Measurements from ENCODE around the gene NLRP1. TPM values are rescaled to one million over a fixed set of nuclear protein-coding genes. Genes with fewer than 3 reads are reported as not detected.

Gene NLRP1
- total RNA-seq, 1 experiment from 2014 or later: 33.5 TPM

DNA sequence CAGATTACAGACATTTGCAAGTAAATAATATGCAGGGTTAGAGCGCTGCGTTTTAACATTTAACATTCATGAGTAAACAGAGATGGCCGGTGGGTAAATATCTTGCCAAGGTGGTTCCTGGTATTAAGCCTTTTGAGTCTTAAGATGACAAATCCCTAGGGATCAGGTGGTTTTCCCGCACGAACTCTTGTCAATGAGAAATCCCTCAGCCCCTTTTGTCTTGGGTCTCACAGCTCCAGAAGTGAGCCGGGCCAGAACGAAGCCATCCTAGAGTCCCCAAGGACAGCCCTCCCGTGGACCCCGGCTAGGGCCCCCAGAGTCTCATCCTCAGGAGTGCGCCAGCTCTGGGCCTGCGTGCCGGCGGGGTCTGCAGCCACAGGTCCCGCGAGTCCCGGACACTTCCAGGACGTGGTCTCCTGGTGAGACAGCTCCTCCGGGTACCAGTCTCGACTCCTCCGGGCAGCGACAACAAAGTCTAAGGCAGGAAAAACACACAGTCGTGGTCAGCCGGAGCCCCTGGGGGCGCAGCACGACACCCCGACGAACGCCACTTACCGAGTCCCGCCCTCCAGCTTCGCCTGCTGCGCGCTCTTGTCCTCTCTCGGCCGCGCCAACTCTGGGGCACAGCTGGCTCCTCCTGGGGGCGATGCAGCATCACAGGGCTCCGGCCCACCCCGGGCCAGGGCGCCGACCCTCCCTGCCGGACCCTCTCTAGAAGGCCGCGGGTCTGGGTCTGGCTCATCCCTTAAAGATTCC lies 84.7 kb downstream of the NLRP1 start:
- peaks cover 11% of the 10 kb centered on the region for H3K27me3 Mint-ChIP-seq (ENCODE audit: insufficient read depth, unreplicated experiment)
- H3K4me1 Mint-ChIP-seq (ENCODE audit: insufficient read depth, unreplicated experiment): peaks cover 5% of the 10 kb centered on the region
- ChIA-PET POLR2A (interaction anchor here (1.1 to 2.0 kb wide), 3 partner anchors 12 to 33 kb away, joined by 4 read pairs; partner anchors contain the start of genes DERL2 and MIS12), CTCF (interaction anchor here (0.6 to 0.8 kb wide), 2 partner anchors 88 to 95 kb away, joined by 3 read pairs; no protein-coding TSS in a partner anchor)
- BruUV-seq (replicated peaks): no TSS peak
- no peak for DNase-seq (ENCODE audit: unreplicated experiment)
- no peaks in the 10 kb centered on the region for H3K36me3 Mint-ChIP-seq (ENCODE audit: insufficient read depth, unreplicated experiment)
- peak overlapping the region; percentile 67 for H3K4me3 Mint-ChIP-seq (ENCODE audit: unreplicated experiment)
- intact Hi-C loops (cut with micrococcal nuclease): no loop called here
- H3K9me3 Mint-ChIP-seq (ENCODE audit: unreplicated experiment): no peaks in the 10 kb centered on the region
- TF ChIP-seq, protein P1, sequence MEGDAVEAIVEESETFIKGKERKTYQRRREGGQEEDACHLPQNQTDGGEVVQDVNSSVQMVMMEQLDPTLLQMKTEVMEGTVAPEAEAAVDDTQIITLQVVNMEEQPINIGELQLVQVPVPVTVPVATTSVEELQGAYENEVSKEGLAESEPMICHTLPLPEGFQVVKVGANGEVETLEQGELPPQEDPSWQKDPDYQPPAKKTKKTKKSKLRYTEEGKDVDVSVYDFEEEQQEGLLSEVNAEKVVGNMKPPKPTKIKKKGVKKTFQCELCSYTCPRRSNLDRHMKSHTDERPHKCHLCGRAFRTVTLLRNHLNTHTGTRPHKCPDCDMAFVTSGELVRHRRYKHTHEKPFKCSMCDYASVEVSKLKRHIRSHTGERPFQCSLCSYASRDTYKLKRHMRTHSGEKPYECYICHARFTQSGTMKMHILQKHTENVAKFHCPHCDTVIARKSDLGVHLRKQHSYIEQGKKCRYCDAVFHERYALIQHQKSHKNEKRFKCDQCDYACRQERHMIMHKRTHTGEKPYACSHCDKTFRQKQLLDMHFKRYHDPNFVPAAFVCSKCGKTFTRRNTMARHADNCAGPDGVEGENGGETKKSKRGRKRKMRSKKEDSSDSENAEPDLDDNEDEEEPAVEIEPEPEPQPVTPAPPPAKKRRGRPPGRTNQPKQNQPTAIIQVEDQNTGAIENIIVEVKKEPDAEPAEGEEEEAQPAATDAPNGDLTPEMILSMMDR (IDR thresholded peaks at IDR 0.05; ENCODE audit: unreplicated experiment): no peak
- no peak overlapping the region for H3K27ac Mint-ChIP-seq (ENCODE audit: low read depth, unreplicated experiment)

GRCh38 chr17:5492970-5493369 lies 91.3 kb downstream of the NLRP1 start:
- no peak overlapping the region for H3K27ac Mint-ChIP-seq (ENCODE audit: low read depth, unreplicated experiment)
- ChIA-PET POLR2A (no interaction called here), CTCF (interaction anchor here (0.6 to 0.7 kb wide), 2 partner anchors 726 to 1084 kb away, joined by 3 to 4 read pairs; no protein-coding TSS in a partner anchor)
- no TSS peak for BruUV-seq (replicated peaks)
- no peaks in the 10 kb centered on the region for H3K9me3 Mint-ChIP-seq (ENCODE audit: unreplicated experiment)
- intact Hi-C loops (cut with micrococcal nuclease): no loop called here
- H3K4me1 Mint-ChIP-seq (ENCODE audit: insufficient read depth, unreplicated experiment): peaks cover 6% of the 10 kb centered on the region
- no peak overlapping the region for H3K4me3 Mint-ChIP-seq (ENCODE audit: unreplicated experiment)
- peaks cover 22% of the 10 kb centered on the region for H3K36me3 Mint-ChIP-seq (ENCODE audit: insufficient read depth, unreplicated experiment)
- H3K27me3 Mint-ChIP-seq (ENCODE audit: insufficient read depth, unreplicated experiment): no peaks in the 10 kb centered on the region
- DNase-seq (ENCODE audit: unreplicated experiment): no peak
- TF ChIP-seq, protein P1 (IDR thresholded peaks at IDR 0.05; ENCODE audit: unreplicated experiment): no peak

DNA sequence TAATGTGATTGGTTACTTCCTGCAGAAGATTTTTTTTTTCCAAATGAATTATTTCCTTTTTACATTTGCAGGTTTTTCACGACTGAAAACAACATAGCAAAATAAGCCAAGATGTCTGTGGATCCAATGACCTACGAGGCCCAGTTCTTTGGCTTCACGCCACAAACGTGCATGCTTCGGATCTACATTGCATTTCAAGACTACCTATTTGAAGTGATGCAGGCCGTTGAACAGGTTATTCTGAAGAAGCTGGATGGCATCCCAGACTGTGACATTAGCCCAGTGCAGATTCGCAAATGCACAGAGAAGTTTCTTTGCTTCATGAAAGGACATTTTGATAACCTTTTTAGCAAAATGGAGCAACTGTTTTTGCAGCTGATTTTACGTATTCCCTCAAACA lies 95.6 kb downstream of the NLRP1 start:
- peaks cover 14% of the 10 kb centered on the region for H3K4me1 Mint-ChIP-seq (ENCODE audit: insufficient read depth, unreplicated experiment)
- no TSS peak for BruUV-seq (replicated peaks)
- intact Hi-C loops (cut with micrococcal nuclease): no loop called here
- no peak for DNase-seq (ENCODE audit: unreplicated experiment)
- ChIA-PET POLR2A (interaction anchor here (0.7 to 5.7 kb wide), 3 partner anchors 11 to 20 kb away, joined by 3 to 108 read pairs (median 4); partner anchors contain the start of gene DHX33), CTCF (no interaction called here)
- TF ChIP-seq, protein P1 (IDR thresholded peaks at IDR 0.05; ENCODE audit: unreplicated experiment): no peak
- no peak overlapping the region for H3K27ac Mint-ChIP-seq (ENCODE audit: low read depth, unreplicated experiment)
- no peaks in the 10 kb centered on the region for H3K27me3 Mint-ChIP-seq (ENCODE audit: insufficient read depth, unreplicated experiment)
- no peaks in the 10 kb centered on the region for H3K9me3 Mint-ChIP-seq (ENCODE audit: unreplicated experiment)
- H3K4me3 Mint-ChIP-seq (ENCODE audit: unreplicated experiment): no peak overlapping the region
- peaks cover 36% of the 10 kb centered on the region for H3K36me3 Mint-ChIP-seq (ENCODE audit: insufficient read depth, unreplicated experiment)

Measured in MCF 10A (cell line).